ENCODE data around the gene DHRS2.

DHRS2 gene

DNA sequence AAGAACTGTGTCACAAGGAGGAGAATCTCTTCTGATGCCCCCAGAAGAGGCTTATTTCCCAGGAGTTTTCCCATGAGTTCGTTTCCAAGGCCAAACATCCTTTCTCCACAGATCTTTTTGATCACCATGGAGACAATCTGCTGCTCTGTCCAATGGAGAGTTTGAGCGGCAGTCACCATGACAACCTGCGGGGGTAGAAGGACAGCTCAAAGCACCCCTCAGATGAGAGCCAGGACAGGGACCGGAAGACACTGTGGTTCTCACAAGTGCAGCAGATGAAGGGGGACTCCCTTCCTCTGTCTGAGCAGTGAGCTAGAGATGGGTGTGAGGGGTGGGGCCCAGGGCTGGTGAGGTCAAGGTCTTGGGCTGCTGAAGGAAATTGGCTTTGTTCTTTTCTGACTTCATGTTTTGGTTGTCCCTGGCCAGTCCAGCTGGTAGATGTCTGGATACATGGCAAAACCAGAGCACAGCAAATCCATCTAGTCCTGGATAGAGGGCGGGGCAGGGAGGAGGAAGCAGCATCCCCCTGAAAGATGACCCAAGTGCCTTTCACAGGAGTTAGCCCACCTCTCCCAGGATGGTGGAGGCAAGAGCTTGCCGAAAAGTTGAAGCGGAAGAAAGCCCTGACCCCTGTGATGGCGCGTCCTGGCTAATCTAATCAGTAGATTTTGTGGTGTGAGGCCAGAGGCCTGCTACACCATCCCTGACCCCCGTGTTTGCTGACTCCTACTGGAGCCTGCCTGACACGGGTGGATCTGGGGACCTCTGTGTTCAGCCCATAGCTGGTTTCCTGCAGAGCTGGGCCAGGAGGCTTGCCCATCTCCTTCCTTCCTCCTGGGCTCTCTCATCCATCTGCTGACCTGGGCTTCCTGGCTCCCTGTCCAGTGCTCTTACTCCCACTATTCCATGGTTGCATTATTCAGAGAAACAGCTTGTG, 24.4 kb downstream of the DHRS2 start:
- no peaks in the 10 kb centered on the region for H3K36me3 ChIP-seq (ENCODE audit: insufficient read depth, low read length)
- no peaks in the 10 kb centered on the region for H3K9me3 ChIP-seq (ENCODE audit: insufficient read depth, low read length, severe bottlenecking)
- no peaks in the 10 kb centered on the region for H3K4me1 ChIP-seq (ENCODE audit: insufficient read depth, low read length)
- H3K27ac ChIP-seq (ENCODE audit: low read length), result no peak overlapping the region
- no peak overlapping the region for H2AFZ ChIP-seq (ENCODE audit: low read depth, low read length)
- no peak overlapping the region for H3K4me2 ChIP-seq (ENCODE audit: insufficient read depth, low read length)
- no peak for DNase-seq
- TF ChIP-seq EZH2 (IDR thresholded peaks at IDR 0.05; ENCODE audit: borderline replicate concordance, low read depth, low read length, severe bottlenecking), result no peak
- no peak for TF ChIP-seq CTCF (IDR thresholded peaks at IDR 0.05; ENCODE audit: borderline replicate concordance, extremely low read depth, low read length, poor library complexity, severe bottlenecking)
- no peak overlapping the region for H3K9ac ChIP-seq (ENCODE audit: low read depth, low read length)
- peaks cover 6% of the 10 kb centered on the region for H3K27me3 ChIP-seq (ENCODE audit: insufficient read depth, low read length, poor library complexity)
- H3K79me2 ChIP-seq (ENCODE audit: insufficient read depth, low read length), result no peaks in the 10 kb centered on the region
- H4K20me1 ChIP-seq (ENCODE audit: insufficient read depth, low read length), result no peaks in the 10 kb centered on the region
- no peak overlapping the region for H3K4me3 ChIP-seq (ENCODE audit: low read depth in 1 of 2, low read length in 2 of 2)
- no peak for ATAC-seq (ENCODE audit: insufficient read depth, low read depth)

- ATAC-seq (ENCODE audit: insufficient read depth, low read depth) (no peak), DNase-seq (no peak)
- Histone ChIP-seq H3K9ac (ENCODE audit: low read depth, low read length) (no peak overlapping the region), H2AFZ (ENCODE audit: low read depth, low read length) (no peak overlapping the region), H3K79me2 (ENCODE audit: insufficient read depth, low read length) (no peaks in the 10 kb centered on the region), H3K4me2 (ENCODE audit: insufficient read depth, low read length) (no peak overlapping the region), H3K27ac (ENCODE audit: low read length) (no peak overlapping the region), H3K4me3 (ENCODE audit: low read depth in 1 of 2, low read length in 2 of 2) (no peak overlapping the region), H3K4me1 (ENCODE audit: insufficient read depth, low read length) (no peaks in the 10 kb centered on the region), H3K9me3 (ENCODE audit: insufficient read depth, low read length, severe bottlenecking) (no peaks in the 10 kb centered on the region), H3K36me3 (ENCODE audit: insufficient read depth, low read length) (no peaks in the 10 kb centered on the region), H4K20me1 (ENCODE audit: insufficient read depth, low read length) (no peaks in the 10 kb centered on the region), H3K27me3 (ENCODE audit: insufficient read depth, low read length, poor library complexity) (peaks cover 6% of the 10 kb centered on the region)
- TF ChIP-seq CTCF (IDR thresholded peaks at IDR 0.05; ENCODE audit: borderline replicate concordance, extremely low read depth, low read length, poor library complexity, severe bottlenecking) (no peak), EZH2 (IDR thresholded peaks at IDR 0.05; ENCODE audit: borderline replicate concordance, low read depth, low read length, severe bottlenecking) (no peak)
Measured at GRCh38 chr14:23661542-23661941, 25.4 kb downstream of the DHRS2 start.

DNA sequence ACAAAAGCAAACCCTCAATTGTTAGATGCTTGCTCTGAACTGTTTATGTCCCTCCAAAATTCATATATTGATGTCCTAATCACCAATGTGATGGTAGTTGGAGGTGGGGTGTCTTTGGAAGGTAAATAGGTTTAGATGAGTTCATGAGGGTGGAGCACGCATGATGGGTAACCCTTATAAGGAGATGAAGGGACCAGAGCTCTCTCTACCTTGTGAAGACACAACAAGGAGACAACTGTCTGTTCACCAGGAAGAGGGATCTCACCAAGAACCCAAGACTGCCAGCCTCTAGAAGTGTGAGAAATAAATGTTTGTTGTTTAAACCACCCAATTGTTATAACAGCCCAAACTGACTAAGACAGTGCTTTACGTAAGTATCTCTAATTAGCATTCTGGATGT, 27.0 kb downstream of the DHRS2 start:
- Histone ChIP-seq H3K27me3 (ENCODE audit: insufficient read depth, low read length, poor library complexity) (peaks cover 6% of the 10 kb centered on the region), H4K20me1 (ENCODE audit: insufficient read depth, low read length) (no peaks in the 10 kb centered on the region), H3K79me2 (ENCODE audit: insufficient read depth, low read length) (no peaks in the 10 kb centered on the region), H3K4me3 (ENCODE audit: low read depth in 1 of 2, low read length in 2 of 2) (no peak overlapping the region), H3K36me3 (ENCODE audit: insufficient read depth, low read length) (no peaks in the 10 kb centered on the region), H3K4me2 (ENCODE audit: insufficient read depth, low read length) (no peak overlapping the region), H3K9me3 (ENCODE audit: insufficient read depth, low read length, severe bottlenecking) (no peaks in the 10 kb centered on the region), H3K9ac (ENCODE audit: low read depth, low read length) (no peak overlapping the region), H3K4me1 (ENCODE audit: insufficient read depth, low read length) (no peaks in the 10 kb centered on the region), H3K27ac (ENCODE audit: low read length) (no peak overlapping the region), H2AFZ (ENCODE audit: low read depth, low read length) (no peak overlapping the region)
- ATAC-seq (ENCODE audit: insufficient read depth, low read depth), result no peak
- DNase-seq, result no peak
- TF ChIP-seq CTCF (IDR thresholded peaks at IDR 0.05; ENCODE audit: borderline replicate concordance, extremely low read depth, low read length, poor library complexity, severe bottlenecking) (no peak), EZH2 (IDR thresholded peaks at IDR 0.05; ENCODE audit: borderline replicate concordance, low read depth, low read length, severe bottlenecking) (no peak)

Measured in DND-41 (cell line).